Transverse colon (tissue), 4 donors: ENCODE measurements around the gene BANP. TPM values are rescaled to one million over a fixed set of nuclear protein-coding genes. Genes with fewer than 3 reads are reported as not detected.
A peak's percentile ranks its signal among the peaks of the same experiment; 100 is the strongest.
"Not testable (repeated sequence)": the region's sequence is repeated elsewhere in the genome, so short reads cannot be mapped to it uniquely, and the experiment has no call there.

Experiments used
- DNase-seq: peaks from one replicate; pipeline ENCODE4 v3.0.0-alpha.2; 2019
- H3K27ac ChIP-seq, 4 donors: fragments of 200-600 bp; sonication (generic); 2 replicates each; pipeline ENCODE4 v1.5.1; 2016 to 2018; ENCODE audit warnings: inconsistent platforms in 4 of 4
- H3K27me3 ChIP-seq: fragments of 200-600 bp; sonication (generic); 2 replicates; pipeline ENCODE4 v1.5.1; 2017; ENCODE audit warnings: inconsistent platforms
- H3K36me3 ChIP-seq, 4 donors: fragments of 200-600 bp; sonication (generic); 2 replicates each; pipeline ENCODE4 v1.5.1; 2017 to 2019; ENCODE audit warnings: inconsistent platforms in 4 of 4
- H3K4me1 ChIP-seq, 4 donors: fragments of 200-600 bp; sonication (generic); 2 replicates each; pipeline ENCODE4 v1.5.1; 2017 to 2020; ENCODE audit warnings: inconsistent platforms in 4 of 4
- H3K4me3 ChIP-seq, 4 donors: fragments of 200-600 bp; sonication (generic); 1 replicate in 1 of 4; 2 replicates in 3 of 4; pipeline versions ENCODE4 v1.5.1 to v1.6.1; 2017 to 2019; ENCODE audit warnings: inconsistent platforms in 4 of 4
- H3K9me3 ChIP-seq, 2 donors: fragments of 200-600 bp; sonication (generic); 2 replicates each; pipeline ENCODE4 v1.5.1; 2017 to 2019; ENCODE audit warnings: inconsistent platforms in 2 of 2
- CTCF ChIP-seq, 5 experiments: fragments of 200-600 bp in 3 of 5; fragments of 450-650 bp in 2 of 5; sonication (generic) in 3 of 5; IDR thresholded peaks; 1 replicate in 2 of 5; 2 replicates in 3 of 5; pipeline ENCODE4 v1.5.1; 2016 to 2017; ENCODE audit warnings: antibody characterized with exemption in 5 of 5, inconsistent platforms in 3 of 5, mild to moderate bottlenecking in 2 of 5, moderate library complexity in 1 of 5
- EP300 ChIP-seq: sonication (generic); formaldehyde crosslinking; IDR thresholded peaks from one replicate; pipeline ENCODE4 v1.6.1; 2017; ENCODE audit warnings: antibody characterized with exemption, low read depth
- POLR2A ChIP-seq: fragments of 450-650 bp; IDR thresholded peaks from one replicate; pipeline ENCODE4 v1.6.1; 2016; ENCODE audit warnings: antibody characterized with exemption, mild to moderate bottlenecking, moderate library complexity
- POLR2AphosphoS5 ChIP-seq, 3 donors: sonication (generic); formaldehyde crosslinking; IDR thresholded peaks; one replicate each; pipeline ENCODE4 v1.6.1; 2016; ENCODE audit warnings: antibody characterized with exemption in 3 of 3
- WGBS, 2 donors: methylation state at CpG; one replicate each; pipeline ENCODE4 v1.1.5; 2018; ENCODE audit warnings: low coverage in 1 of 2; 5-methylcytosine and 5-hydroxymethylcytosine counted together
- in situ Hi-C, 4 donors: fragments of 200-750 bp; cut with MboI; loops; one replicate each; pipeline versions ENCODE4 v1.15.0 to v1.15.1; 2017; ENCODE audit warnings: low sequenced_read_pairs in 3 of 4, low pct_ligation_motif_present in 1 of 4, low pct_unique_long_range_greater_than_20kb in 1 of 4
- intact Hi-C: fragments of 100-400 bp; cut with DNase I; formaldehyde crosslinking; loops from one replicate; pipeline ENCODE4 v1.15.1; 2023; ENCODE audit warnings: low total_unique reads
- total RNA-seq, 4 donors: library from RNA; depleted of rRNA; stranded (reverse); fragments of >200 nt; gene quantifications; one replicate each; pipeline ENCODE4 v1.1.0, GENCODE V29; 2016

Gene BANP
- total RNA-seq: 10 to 100 TPM; 15.3 to 25.1 (median 18.7) TPM

- peak; percentile 98 for DNase-seq
- WGBS, 2 donors: 0% methylated on average over 32 of the region's 73 CpGs; no CpG with 5 or more reads in 1 of the 2 donors
- Histone ChIP-seq H3K27ac (peak within 1 kb of the TSS; percentile 88 to 98 (median 98)), H3K9me3 (no peaks in the 10 kb centered on the region), H3K27me3 (no peaks in the 10 kb centered on the region), H3K36me3 (no peaks in the 10 kb centered on the region), H3K4me1 (peaks cover 16 to 43% (median 36%) of the 10 kb centered on the region in 4 donors), H3K4me3 (peak within 1 kb of the TSS; percentile 95 to 100 (median 97))
- intact Hi-C loops: no loop called here
- in situ Hi-C loops: no loop called here
- peak; percentile 45 to 83 (median 49) for TF ChIP-seq CTCF (IDR thresholded peaks at IDR 0.05)
- peak; percentile 75 to 89 (median 88) for TF ChIP-seq POLR2AphosphoS5 (IDR thresholded peaks at IDR 0.05)
- no peak for TF ChIP-seq EP300
- peak; percentile 47 for TF ChIP-seq POLR2A
Observed at GRCh38 chr16:87950765-87951551, at the start of gene BANP. TSS of gene BANP (plus strand) at chr16:87951434. CDS start at chr16:87975116, 23,682 bp downstream.

- H3K4me3 ChIP-seq, intact Hi-C loops, DNase-seq, H3K27me3 ChIP-seq, H3K4me1 ChIP-seq, H3K36me3 ChIP-seq, H3K27ac ChIP-seq, H3K9me3 ChIP-seq: not testable (repeated sequence)
- in situ Hi-C loops: loop anchor here in 2 of 4 donors (10.0 to 25.0 kb wide), 2 partner anchors 118 to 120 kb away; no protein-coding TSS in a partner anchor
- WGBS, 2 donors: 82 to 86% methylated on average over 2 to 5 of the region's 5 CpGs
Observed at GRCh38 chr16:87904963-87905362, 46.3 kb upstream of the BANP start.

GRCh38 chr16:87905521-87905920 lies 45.7 kb upstream of the BANP start:
- H3K27ac ChIP-seq, H3K36me3 ChIP-seq, H3K4me1 ChIP-seq, DNase-seq, intact Hi-C loops, H3K9me3 ChIP-seq, H3K4me3 ChIP-seq: not testable (repeated sequence)
- in situ Hi-C loops: loop anchor here in 2 of 4 donors (10.0 to 25.0 kb wide), 2 partner anchors 118 to 121 kb away; no protein-coding TSS in a partner anchor
- H3K27me3 ChIP-seq: peaks cover 11% of the 10 kb centered on the region
- 86% methylated on average over 3 of the region's 7 CpGs; no CpG with 5 or more reads in 1 of the 2 donors for WGBS, 2 donors

- intact Hi-C loops, H3K27ac ChIP-seq, DNase-seq, H3K9me3 ChIP-seq, H3K4me3 ChIP-seq, H3K4me1 ChIP-seq, H3K36me3 ChIP-seq: not testable (repeated sequence)
- 91 to 93% methylated on average over 3 to 11 of the region's 11 CpGs for WGBS, 2 donors
- in situ Hi-C loops: loop anchor here in 2 of 4 donors (10.0 to 25.0 kb wide), 2 partner anchors 121 to 123 kb away; no protein-coding TSS in a partner anchor
- H3K27me3 ChIP-seq: peaks cover 17% of the 10 kb centered on the region
Observed at GRCh38 chr16:87908101-87908500, 43.1 kb upstream of the BANP start.

- H3K4me3 ChIP-seq, H3K4me1 ChIP-seq, intact Hi-C loops, H3K27ac ChIP-seq, H3K36me3 ChIP-seq, H3K9me3 ChIP-seq: not testable (repeated sequence)
- H3K27me3 ChIP-seq: peaks cover 17% of the 10 kb centered on the region
- peak; percentile 81 to 93 (median 87) for TF ChIP-seq CTCF (IDR thresholded peaks at IDR 0.05)
- 36 to 97% methylated on average over 5 to 36 of the region's 36 CpGs for WGBS, 2 donors
- peak; percentile 85 for DNase-seq
- in situ Hi-C loops: loop anchor here in 2 of 4 donors (10.0 to 25.0 kb wide), 2 partner anchors 122 to 125 kb away; no protein-coding TSS in a partner anchor
Observed at GRCh38 chr16:87909203-87909935, 41.9 kb upstream of the BANP start.

GRCh38 chr16:87911106-87911763 lies 40.0 kb upstream of the BANP start:
- intact Hi-C loops, H3K4me1 ChIP-seq, H3K36me3 ChIP-seq, H3K4me3 ChIP-seq, H3K9me3 ChIP-seq: not testable (repeated sequence)
- Histone ChIP-seq H3K27ac (peak overlapping the region in 1 of 4 donors; percentile 20), H3K27me3 (peaks cover 17% of the 10 kb centered on the region)
- 34 to 52% methylated on average over 14 to 23 of the region's 23 CpGs for WGBS, 2 donors
- in situ Hi-C loops: loop anchor here in 1 of 4 donors (25.0 kb wide), 1 partner anchor 124 kb away; no protein-coding TSS in a partner anchor
- peak; percentile 34 for DNase-seq

GRCh38 chr16:87912691-87913090 lies 38.5 kb upstream of the BANP start:
- in situ Hi-C loops: loop anchor here in 1 of 4 donors (25.0 kb wide), 1 partner anchor 125 kb away; no protein-coding TSS in a partner anchor

More at GRCh38 chr16:87912691-87913090, 38.5 kb upstream of the BANP start:
- H3K36me3 ChIP-seq, H3K9me3 ChIP-seq, DNase-seq, H3K4me1 ChIP-seq, H3K27ac ChIP-seq, H3K4me3 ChIP-seq, intact Hi-C loops: not testable (repeated sequence)
- peaks cover 17% of the 10 kb centered on the region for H3K27me3 ChIP-seq
- WGBS, 2 donors: 81% methylated on average over 18 of the region's 18 CpGs; no CpG with 5 or more reads in 1 of the 2 donors
